A549 (cell line): Measurements from ENCODE around the gene PDE8A. TPM values are rescaled to one million over a fixed set of nuclear protein-coding genes. Genes with fewer than 3 reads are reported as not detected.

ENCODE experiments used
- ATAC-seq, 2 experiments: fragments of 200-7000 bp in 1 of 2; fragments of >200 bp in 1 of 2; cut with Nextera tagmentation in 1 of 2; cut with Tn5 transposase in 1 of 2; 3 replicates each; pipeline versions ENCODE4 v1.8.0 to v1.9.1; 2018 to 2020; ENCODE audit warnings: mild to moderate bottlenecking in 1 of 2, moderate library complexity in 1 of 2
- CTCF ChIA-PET: fragments of 300-600 bp; sonication (Branson Sonifier 250); formaldehyde crosslinking; extraction: SDS; loops from one replicate; lab custom pipeline; 2021; ENCODE audit warnings: antibody characterized with exemption, inconsistent platforms; lab: Yijun Ruan, JAX
- POLR2A ChIA-PET: fragments of 350-600 bp; formaldehyde crosslinking; extraction: SDS; loops from one replicate; lab custom pipeline; 2021; ENCODE audit warnings: antibody characterized with exemption, inconsistent platforms; lab: Yijun Ruan, JAX
- DNase-seq, 2 experiments: peaks; one replicate each; pipeline versions ENCODE4 v3.0.0 to v3.0.0-alpha.2; 2011 to 2016; ENCODE audit warnings: low read depth in 1 of 2, low spot score in 1 of 2
- FAIRE-seq: peaks from 2 replicates; lab custom pipeline; 2011; peaks lifted over from hg19 to GRCh38; lab: Jason Lieb, UNC
- H3K27ac ChIP-seq, 2 experiments: fragments of >200 bp; sonication (Bioruptor Twin); formaldehyde crosslinking; 3 replicates each; pipeline ENCODE4 v1.5.1; 2016 to 2017
- H3K4me1 ChIP-seq: fragments of >200 bp; sonication (Bioruptor Twin); formaldehyde crosslinking; 3 replicates; pipeline ENCODE4 v1.6.1; 2016
- H3K4me2 ChIP-seq: fragments of >200 bp; sonication (Bioruptor Twin); formaldehyde crosslinking; 3 replicates; pipeline ENCODE4 v1.6.1; 2016
- H3K4me3 ChIP-seq: fragments of >200 bp; sonication (Bioruptor Twin); formaldehyde crosslinking; 3 replicates; pipeline ENCODE4 v1.5.1; 2016
- H3K9me3 ChIP-seq: fragments of >200 bp; sonication (Bioruptor Twin); formaldehyde crosslinking; 3 replicates; pipeline ENCODE4 v1.6.1; 2016
- CBX2 ChIP-seq: fragments of 200-600 bp; sonication (generic); IDR thresholded peaks from 2 replicates; pipeline ENCODE4 v1.6.1; 2016; ENCODE audit warnings: low read depth, mild to moderate bottlenecking, borderline replicate concordance
- CBX8 ChIP-seq: fragments of 200-600 bp; sonication (generic); IDR thresholded peaks from 2 replicates; pipeline ENCODE4 v1.6.1; 2016
- CEBPB ChIP-seq, 2 experiments: fragments of >200 bp in 1 of 2; sonication (Bioruptor Twin) in 1 of 2; formaldehyde crosslinking in 1 of 2; IDR thresholded peaks; 2 replicates each; pipeline ENCODE4 v1.6.1; 2012 to 2016
- FOSL2 ChIP-seq, 2 experiments: fragments of 450-650 bp in 1 of 2; fragments of >200 bp in 1 of 2; sonication (Bioruptor Twin) in 1 of 2; formaldehyde crosslinking; IDR thresholded peaks; 2 replicates each; pipeline versions ENCODE4 v1.5.0 to v1.6.1; 2016 to 2020; ENCODE audit warnings: mild to moderate bottlenecking in 1 of 2, moderate library complexity in 1 of 2
- HEYL ChIP-seq: fragments of 250-450 bp; sonication (Bioruptor Pico); IDR thresholded peaks from 2 replicates; pipeline ENCODE4 v1.8.0; 2021; ENCODE audit warnings: mild to moderate bottlenecking, moderate library complexity
- HOXB13 ChIP-seq: fragments of 250-450 bp; sonication (Bioruptor Pico); IDR thresholded peaks from 2 replicates; pipeline ENCODE4 v1.5.0; 2020; ENCODE audit warnings: low read depth, mild to moderate bottlenecking, moderate library complexity
- JUNB ChIP-seq: fragments of >200 bp; sonication (Bioruptor Twin); formaldehyde crosslinking; IDR thresholded peaks from 2 replicates; pipeline ENCODE4 v1.6.1; 2016
- MAFK ChIP-seq: fragments of 450-650 bp; IDR thresholded peaks from 2 replicates; pipeline ENCODE4 v1.6.1; 2014; ENCODE audit not compliant: partially characterized antibody
- NFE2L2 ChIP-seq: fragments of 150-350 bp; conservative IDR thresholded peaks from 2 replicates; pipeline ENCODE4 v1.6.1; 2014; ENCODE audit warnings: low read length
- POLR2A ChIP-seq: IDR thresholded peaks from 2 replicates; pipeline ENCODE4 v1.6.1; 2012; ENCODE audit warnings: mild to moderate bottlenecking, low read length
- POLR2AphosphoS2 ChIP-seq: conservative IDR thresholded peaks from 2 replicates; pipeline ENCODE4 v1.6.1; 2012; ENCODE audit warnings: low read length, improper control_type of control experiment, inconsistent platforms
- RCOR1 ChIP-seq: fragments of 150-350 bp; IDR thresholded peaks from 2 replicates; pipeline ENCODE4 v1.6.1; 2014; ENCODE audit warnings: antibody characterized with exemption, low read length, low read depth
- SMC3 ChIP-seq: fragments of >200 bp; sonication (Bioruptor Twin); formaldehyde crosslinking; IDR thresholded peaks from 3 replicates; pipeline ENCODE4 v1.6.1; 2018; ENCODE audit warnings: inconsistent platforms
- TFCP2L1 ChIP-seq: fragments of 250-450 bp; sonication (Bioruptor Pico); IDR thresholded peaks from 2 replicates; pipeline ENCODE4 v1.5.0; 2021; ENCODE audit warnings: mild to moderate bottlenecking
- ZFP36 ChIP-seq: fragments of 450-650 bp; IDR thresholded peaks from 2 replicates; pipeline ENCODE4 v1.6.1; 2014; ENCODE audit warnings: borderline replicate concordance; ENCODE audit not compliant: partially characterized antibody
- ZSCAN20 ChIP-seq: fragments of 250-450 bp; sonication (Bioruptor Pico); IDR thresholded peaks from 2 replicates; pipeline ENCODE4 v1.8.0; 2022; ENCODE audit warnings: mild to moderate bottlenecking, moderate library complexity
- WGBS: methylation state at CpG from one replicate; pipeline ENCODE4 v1.1.6; 2017; ENCODE audit errors: missing lambda C conversion rate; 5-methylcytosine and 5-hydroxymethylcytosine counted together
- polyA plus RNA-seq, 4 experiments: library from polyadenylated mRNA; depleted of rRNA in 3 of 4; stranded (reverse); fragments of >200 nt; fragmentation: RNase III in 1 of 4; extraction: RNeasy Plus Mini Kit Qiagen cat#74134 plus additional on column Dnase treatment in 1 of 4; gene quantifications; 2 replicates in 3 of 4; 3 replicates in 1 of 4; pipeline ENCODE4 v1.2.3, GENCODE V29; 2011 to 2017
- TF ChIP-seq, protein P1 (sequence below): fragments of >200 bp; sonication (Bioruptor Twin); formaldehyde crosslinking; IDR thresholded peaks from 3 replicates; pipeline ENCODE4 v1.6.1; 2016
- TF ChIP-seq, protein P2 (sequence below): fragments of 250-450 bp; sonication (Bioruptor Pico); IDR thresholded peaks from 2 replicates; pipeline ENCODE4 v1.5.0; 2020; ENCODE audit warnings: low read depth, mild to moderate bottlenecking, moderate library complexity
- TF ChIP-seq, protein P3 (sequence below): fragments of 150-350 bp; IDR thresholded peaks from 2 replicates; pipeline ENCODE4 v1.6.1; 2014; ENCODE audit warnings: low read depth, mild to moderate bottlenecking, low read length
- TF ChIP-seq, protein P4 (sequence below): IDR thresholded peaks from 2 replicates; pipeline ENCODE4 v1.6.1; 2012; ENCODE audit warnings: low read depth, borderline replicate concordance
- TF ChIP-seq, protein P5 (sequence below): fragments of 250-450 bp; sonication (Bioruptor Pico); IDR thresholded peaks from 2 replicates; pipeline ENCODE4 v1.5.0; 2021; ENCODE audit warnings: mild to moderate bottlenecking, moderate library complexity, borderline replicate concordance
- TF ChIP-seq, protein P6 (sequence below): IDR thresholded peaks from 2 replicates; pipeline ENCODE4 v1.6.1; 2012
- TF ChIP-seq, protein P7 (sequence below): fragments of 200-600 bp; sonication (generic); IDR thresholded peaks from 2 replicates; pipeline ENCODE4 v1.6.1; 2016; ENCODE audit warnings: antibody characterized with exemption, mild to moderate bottlenecking, moderate library complexity
- TF ChIP-seq, protein P8 (sequence below): fragments of >200 bp; sonication (Bioruptor Twin); formaldehyde crosslinking; IDR thresholded peaks from 2 replicates; pipeline ENCODE4 v1.6.1; 2016

PDE8A gene
- polyA plus RNA-seq, 2 of the 4 experiments (the other 2 are of a cell fraction): 45.3 to 204 TPM

DNA sequence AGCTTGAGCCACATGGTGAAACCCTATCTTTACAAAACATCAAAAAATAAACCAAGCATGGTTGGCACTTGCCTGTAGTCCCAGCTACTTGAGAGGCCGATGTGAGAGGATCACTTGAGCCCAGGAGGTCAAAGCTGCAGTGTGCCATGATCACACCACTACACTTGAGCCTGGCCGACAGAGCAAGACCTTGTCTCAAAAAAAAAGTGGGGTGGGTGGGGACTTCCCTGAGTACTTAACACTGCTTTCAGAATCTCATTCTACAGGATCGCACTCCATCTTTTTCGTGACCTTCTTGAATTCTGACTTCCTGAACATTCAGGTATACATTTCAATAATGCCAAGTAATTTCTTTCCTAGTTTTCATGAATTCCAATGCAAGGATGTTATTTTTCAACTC is 91.3 kb downstream of the PDE8A start (continued):
- TF ChIP-seq, protein P1, sequence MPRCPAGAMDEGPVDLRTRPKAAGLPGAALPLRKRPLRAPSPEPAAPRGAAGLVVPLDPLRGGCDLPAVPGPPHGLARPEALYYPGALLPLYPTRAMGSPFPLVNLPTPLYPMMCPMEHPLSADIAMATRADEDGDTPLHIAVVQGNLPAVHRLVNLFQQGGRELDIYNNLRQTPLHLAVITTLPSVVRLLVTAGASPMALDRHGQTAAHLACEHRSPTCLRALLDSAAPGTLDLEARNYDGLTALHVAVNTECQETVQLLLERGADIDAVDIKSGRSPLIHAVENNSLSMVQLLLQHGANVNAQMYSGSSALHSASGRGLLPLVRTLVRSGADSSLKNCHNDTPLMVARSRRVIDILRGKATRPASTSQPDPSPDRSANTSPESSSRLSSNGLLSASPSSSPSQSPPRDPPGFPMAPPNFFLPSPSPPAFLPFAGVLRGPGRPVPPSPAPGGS: no peak
- TF ChIP-seq SMC3 (no peak), MAFK (no peak), CBX8 (no peak), CEBPB (IDR thresholded peaks at IDR 0.05) (no peak), CBX2 (no peak)
- TF ChIP-seq, protein P2, sequence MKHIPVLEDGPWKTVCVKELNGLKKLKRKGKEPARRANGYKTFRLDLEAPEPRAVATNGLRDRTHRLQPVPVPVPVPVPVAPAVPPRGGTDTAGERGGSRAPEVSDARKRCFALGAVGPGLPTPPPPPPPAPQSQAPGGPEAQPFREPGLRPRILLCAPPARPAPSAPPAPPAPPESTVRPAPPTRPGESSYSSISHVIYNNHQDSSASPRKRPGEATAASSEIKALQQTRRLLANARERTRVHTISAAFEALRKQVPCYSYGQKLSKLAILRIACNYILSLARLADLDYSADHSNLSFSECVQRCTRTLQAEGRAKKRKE (CRISPR knock-in tag): no peak

DNA sequence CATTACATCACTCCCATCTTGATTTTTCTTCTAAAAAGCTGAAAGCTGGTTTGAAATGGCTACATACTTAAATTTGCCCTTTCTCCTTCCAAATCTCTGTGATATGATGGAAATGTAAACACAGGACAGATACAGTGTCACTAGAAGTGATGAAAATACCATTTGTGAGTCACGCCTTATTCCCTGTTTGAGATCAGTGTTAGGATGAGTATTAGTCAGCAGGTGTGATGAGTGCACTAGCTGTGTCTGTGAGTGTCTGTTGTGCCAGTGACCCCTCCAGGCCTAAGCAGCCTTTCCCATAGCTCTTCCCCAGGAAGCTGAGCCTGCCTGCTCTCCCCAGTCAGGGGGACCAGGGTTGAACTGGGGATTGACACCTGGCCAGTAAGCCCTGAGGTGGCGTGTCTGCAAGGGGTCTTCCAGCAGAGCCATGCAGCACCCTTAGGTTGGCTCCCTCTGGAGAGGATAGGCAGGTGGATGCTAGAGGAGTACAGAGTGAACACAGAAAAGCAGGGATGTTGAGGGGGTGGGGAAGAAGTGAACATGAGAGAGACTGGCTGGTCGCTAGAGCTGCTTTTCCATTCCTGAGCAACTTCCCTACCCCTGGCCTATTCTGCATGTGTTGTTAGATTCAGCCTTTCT is 92.0 kb downstream of the PDE8A start:
- peak; percentile 82 to 93 for ATAC-seq
- no peaks in the 10 kb centered on the region for H3K9me3 ChIP-seq
- WGBS: 77% methylated on average over 3 of the region's 3 CpGs
- H3K4me3 ChIP-seq: no peak overlapping the region
- H3K4me1 ChIP-seq: peaks cover 27% of the 10 kb centered on the region
- DNase-seq: peak; percentile 70 to 75
- ChIA-PET CTCF (interaction anchor here (1.1 to 3.0 kb wide), 6 partner anchors 13 to 118 kb away, joined by 3 to 18 read pairs (median 6); no protein-coding TSS in a partner anchor), POLR2A (interaction anchor here (1.6 kb wide), 1 partner anchor 27 kb away, joined by 6 read pairs; no protein-coding TSS in a partner anchor)
- FAIRE-seq: peak; percentile 96
- peak overlapping the region; percentile 65 to 68; a peak in 5 of 6 replicates for H3K27ac ChIP-seq
- H3K4me2 ChIP-seq: peak overlapping the region; percentile 48
- TF ChIP-seq POLR2A: no peak
- TF ChIP-seq, protein P3, sequence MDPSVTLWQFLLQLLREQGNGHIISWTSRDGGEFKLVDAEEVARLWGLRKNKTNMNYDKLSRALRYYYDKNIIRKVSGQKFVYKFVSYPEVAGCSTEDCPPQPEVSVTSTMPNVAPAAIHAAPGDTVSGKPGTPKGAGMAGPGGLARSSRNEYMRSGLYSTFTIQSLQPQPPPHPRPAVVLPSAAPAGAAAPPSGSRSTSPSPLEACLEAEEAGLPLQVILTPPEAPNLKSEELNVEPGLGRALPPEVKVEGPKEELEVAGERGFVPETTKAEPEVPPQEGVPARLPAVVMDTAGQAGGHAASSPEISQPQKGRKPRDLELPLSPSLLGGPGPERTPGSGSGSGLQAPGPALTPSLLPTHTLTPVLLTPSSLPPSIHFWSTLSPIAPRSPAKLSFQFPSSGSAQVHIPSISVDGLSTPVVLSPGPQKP: no peak
- no peak for TF ChIP-seq HOXB13 (CRISPR knock-in tag)
- no peak for TF ChIP-seq NFE2L2
- TF ChIP-seq, protein P1: no peak
- no peak for TF ChIP-seq TFCP2L1 (CRISPR knock-in tag)
- TF ChIP-seq, protein P4, sequence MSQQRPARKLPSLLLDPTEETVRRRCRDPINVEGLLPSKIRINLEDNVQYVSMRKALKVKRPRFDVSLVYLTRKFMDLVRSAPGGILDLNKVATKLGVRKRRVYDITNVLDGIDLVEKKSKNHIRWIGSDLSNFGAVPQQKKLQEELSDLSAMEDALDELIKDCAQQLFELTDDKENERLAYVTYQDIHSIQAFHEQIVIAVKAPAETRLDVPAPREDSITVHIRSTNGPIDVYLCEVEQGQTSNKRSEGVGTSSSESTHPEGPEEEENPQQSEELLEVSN: no peak
- TF ChIP-seq POLR2AphosphoS2: no peak
- no peak for TF ChIP-seq RCOR1
- peak; percentile 53 for TF ChIP-seq FOSL2 (IDR thresholded peaks at IDR 0.05)
- peak; percentile 87 for TF ChIP-seq FOSL2 (CRISPR knock-in tag; IDR thresholded peaks at IDR 0.05)
- peak; percentile 68 for TF ChIP-seq JUNB
- TF ChIP-seq, protein P5, sequence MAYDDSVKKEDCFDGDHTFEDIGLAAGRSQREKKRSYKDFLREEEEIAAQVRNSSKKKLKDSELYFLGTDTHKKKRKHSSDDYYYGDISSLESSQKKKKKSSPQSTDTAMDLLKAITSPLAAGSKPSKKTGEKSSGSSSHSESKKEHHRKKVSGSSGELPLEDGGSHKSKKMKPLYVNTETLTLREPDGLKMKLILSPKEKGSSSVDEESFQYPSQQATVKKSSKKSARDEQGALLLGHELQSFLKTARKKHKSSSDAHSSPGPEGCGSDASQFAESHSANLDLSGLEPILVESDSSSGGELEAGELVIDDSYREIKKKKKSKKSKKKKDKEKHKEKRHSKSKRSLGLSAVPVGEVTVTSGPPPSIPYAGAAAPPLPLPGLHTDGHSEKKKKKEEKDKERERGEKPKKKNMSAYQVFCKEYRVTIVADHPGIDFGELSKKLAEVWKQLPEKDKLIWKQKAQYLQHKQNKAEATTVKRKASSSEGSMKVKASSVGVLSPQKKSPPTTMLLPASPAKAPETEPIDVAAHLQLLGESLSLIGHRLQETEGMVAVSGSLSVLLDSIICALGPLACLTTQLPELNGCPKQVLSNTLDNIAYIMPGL (CRISPR knock-in tag): no peak
- TF ChIP-seq, protein P6, sequence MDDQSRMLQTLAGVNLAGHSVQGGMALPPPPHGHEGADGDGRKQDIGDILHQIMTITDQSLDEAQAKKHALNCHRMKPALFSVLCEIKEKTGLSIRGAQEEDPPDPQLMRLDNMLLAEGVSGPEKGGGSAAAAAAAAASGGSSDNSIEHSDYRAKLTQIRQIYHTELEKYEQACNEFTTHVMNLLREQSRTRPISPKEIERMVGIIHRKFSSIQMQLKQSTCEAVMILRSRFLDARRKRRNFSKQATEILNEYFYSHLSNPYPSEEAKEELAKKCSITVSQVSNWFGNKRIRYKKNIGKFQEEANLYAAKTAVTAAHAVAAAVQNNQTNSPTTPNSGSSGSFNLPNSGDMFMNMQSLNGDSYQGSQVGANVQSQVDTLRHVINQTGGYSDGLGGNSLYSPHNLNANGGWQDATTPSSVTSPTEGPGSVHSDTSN: no peak
- TF ChIP-seq, protein P7, sequence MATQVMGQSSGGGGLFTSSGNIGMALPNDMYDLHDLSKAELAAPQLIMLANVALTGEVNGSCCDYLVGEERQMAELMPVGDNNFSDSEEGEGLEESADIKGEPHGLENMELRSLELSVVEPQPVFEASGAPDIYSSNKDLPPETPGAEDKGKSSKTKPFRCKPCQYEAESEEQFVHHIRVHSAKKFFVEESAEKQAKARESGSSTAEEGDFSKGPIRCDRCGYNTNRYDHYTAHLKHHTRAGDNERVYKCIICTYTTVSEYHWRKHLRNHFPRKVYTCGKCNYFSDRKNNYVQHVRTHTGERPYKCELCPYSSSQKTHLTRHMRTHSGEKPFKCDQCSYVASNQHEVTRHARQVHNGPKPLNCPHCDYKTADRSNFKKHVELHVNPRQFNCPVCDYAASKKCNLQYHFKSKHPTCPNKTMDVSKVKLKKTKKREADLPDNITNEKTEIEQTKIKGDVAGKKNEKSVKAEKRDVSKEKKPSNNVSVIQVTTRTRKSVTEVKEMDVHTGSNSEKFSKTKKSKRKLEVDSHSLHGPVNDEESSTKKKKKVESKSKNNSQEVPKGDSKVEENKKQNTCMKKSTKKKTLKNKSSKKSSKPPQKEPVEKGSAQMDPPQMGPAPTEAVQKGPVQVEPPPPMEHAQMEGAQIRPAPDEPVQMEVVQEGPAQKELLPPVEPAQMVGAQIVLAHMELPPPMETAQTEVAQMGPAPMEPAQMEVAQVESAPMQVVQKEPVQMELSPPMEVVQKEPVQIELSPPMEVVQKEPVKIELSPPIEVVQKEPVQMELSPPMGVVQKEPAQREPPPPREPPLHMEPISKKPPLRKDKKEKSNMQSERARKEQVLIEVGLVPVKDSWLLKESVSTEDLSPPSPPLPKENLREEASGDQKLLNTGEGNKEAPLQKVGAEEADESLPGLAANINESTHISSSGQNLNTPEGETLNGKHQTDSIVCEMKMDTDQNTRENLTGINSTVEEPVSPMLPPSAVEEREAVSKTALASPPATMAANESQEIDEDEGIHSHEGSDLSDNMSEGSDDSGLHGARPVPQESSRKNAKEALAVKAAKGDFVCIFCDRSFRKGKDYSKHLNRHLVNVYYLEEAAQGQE: no peak
- TF ChIP-seq ZSCAN20 (CRISPR knock-in tag): no peak
- TF ChIP-seq ZFP36: no peak
- TF ChIP-seq HEYL (CRISPR knock-in tag): no peak
- TF ChIP-seq, protein P8, sequence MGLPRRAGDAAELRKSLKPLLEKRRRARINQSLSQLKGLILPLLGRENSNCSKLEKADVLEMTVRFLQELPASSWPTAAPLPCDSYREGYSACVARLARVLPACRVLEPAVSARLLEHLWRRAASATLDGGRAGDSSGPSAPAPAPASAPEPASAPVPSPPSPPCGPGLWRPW: no peak
